Kidney epithelial cell (primary cell): ENCODE results near the gene MRPS15. TPM values are rescaled to one million over a fixed set of nuclear protein-coding genes. Genes with fewer than 3 reads are reported as not detected.
"Not testable (repeated sequence)": the region's sequence is repeated elsewhere in the genome, so short reads cannot be mapped to it uniquely, and the experiment has no call there.

Experiments
- DNase-seq: peaks from one replicate; pipeline ENCODE4 v3.0.0-alpha.2; 2010; ENCODE audit warnings: low read depth
- H3K27me3 ChIP-seq: 2 replicates; pipeline ENCODE4 v1.6.0; 2011; ENCODE audit warnings: low read length; ENCODE audit not compliant: control insufficient read depth, insufficient read depth
- H3K36me3 ChIP-seq: 2 replicates; pipeline ENCODE4 v1.5.1; 2011; ENCODE audit warnings: low read length; ENCODE audit not compliant: control insufficient read depth, insufficient read depth
- H3K4me3 ChIP-seq: 2 replicates; pipeline ENCODE4 v1.5.1; 2011; ENCODE audit warnings: low read depth, mild to moderate bottlenecking, control low read depth, low read length
- CTCF ChIP-seq: IDR thresholded peaks from 2 replicates; pipeline ENCODE4 v1.5.1; 2011; ENCODE audit warnings: mild to moderate bottlenecking, moderate library complexity, low read length, control low read depth, inconsistent platforms; ENCODE audit not compliant: insufficient read depth, poor library complexity, severe bottlenecking
- total RNA-seq: library from RNA; depleted of rRNA; stranded (reverse); fragments of >200 nt; gene quantifications from 2 replicates; pipeline ENCODE4 v1.2.3, GENCODE V29; 2015

MRPS15 gene
- total RNA-seq, 1 donor from 2014 or later: 121 TPM

- no peak for TF ChIP-seq CTCF
- Histone ChIP-seq H3K27me3 (peaks cover 5% of the 10 kb centered on the region), H3K36me3 (no peaks in the 10 kb centered on the region)
Observed at GRCh38 chr1:36506276-36506920, 42.2 kb upstream of the MRPS15 start.

GRCh38 chr1:36503733-36504132 is 39.5 kb upstream of the MRPS15 start:
- no peak for DNase-seq
- peaks cover 5% of the 10 kb centered on the region for H3K27me3 ChIP-seq
- no peaks in the 10 kb centered on the region for H3K36me3 ChIP-seq
- no peak overlapping the region for H3K4me3 ChIP-seq
- no peak for TF ChIP-seq CTCF

More at GRCh38 chr1:36506276-36506920, 42.2 kb upstream of the MRPS15 start:
- H3K4me3 ChIP-seq: no peak overlapping the region
- no peak for DNase-seq

- TF ChIP-seq CTCF: no peak
- H3K27me3 ChIP-seq: peaks cover 5% of the 10 kb centered on the region
- no peaks in the 10 kb centered on the region for H3K36me3 ChIP-seq
- no peak for DNase-seq
- H3K4me3 ChIP-seq: no peak overlapping the region
Observed at GRCh38 chr1:36503159-36503558, 39.0 kb upstream of the MRPS15 start.

DNA sequence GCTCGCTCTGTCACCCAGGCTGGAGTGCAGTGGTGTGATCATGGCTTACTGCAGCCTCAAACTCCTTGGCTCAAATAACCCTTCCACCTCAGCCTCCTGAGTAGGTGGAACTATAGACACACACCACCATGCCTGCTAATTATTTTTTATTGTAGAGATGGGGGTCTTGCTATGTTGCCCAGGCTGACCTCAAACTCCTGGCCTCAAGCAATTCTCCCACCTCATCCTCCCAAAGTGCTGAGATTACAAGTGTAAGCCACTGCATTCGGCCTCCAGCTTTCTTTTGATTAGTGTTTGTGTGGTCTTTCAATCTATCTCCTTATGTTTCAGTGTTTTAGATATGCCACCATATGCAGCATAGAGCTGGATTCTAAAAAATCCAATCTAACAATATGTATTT is 38.4 kb upstream of the MRPS15 start:
- Histone ChIP-seq H3K27me3 (peaks cover 4% of the 10 kb centered on the region), H3K4me3 (no peak overlapping the region), H3K36me3 (no peaks in the 10 kb centered on the region)
- no peak for TF ChIP-seq CTCF
- DNase-seq: no peak

- H3K4me3 ChIP-seq, H3K36me3 ChIP-seq, DNase-seq, H3K27me3 ChIP-seq: not testable (repeated sequence)
Observed at GRCh38 chr1:36501911-36502310, 37.7 kb upstream of the MRPS15 start.

- no peak overlapping the region for H3K4me3 ChIP-seq
- TF ChIP-seq CTCF: no peak
- H3K27me3 ChIP-seq: no peaks in the 10 kb centered on the region
- no peak for DNase-seq
- no peaks in the 10 kb centered on the region for H3K36me3 ChIP-seq
Observed at GRCh38 chr1:36497207-36497606, 33.0 kb upstream of the MRPS15 start.
